HG02642 (cell line): ENCODE measurements around the gene MDGA2.
"Not testable (repeated sequence)": the region's sequence is repeated elsewhere in the genome, so short reads cannot be mapped to it uniquely, and the experiment has no call there.

Source experiments
- ATAC-seq: cut with Tn5 transposase; IDR thresholded peaks from one replicate; pipeline ENCODE4 v1.9.1; 2021; ENCODE audit warnings: mild to moderate bottlenecking; ENCODE audit not compliant: unreplicated experiment, poor library complexity

The MDGA2 gene

GRCh38 chr14:47262801-47263200 lies 412.6 kb downstream of the MDGA2 start:
- no peak for ATAC-seq

GRCh38 chr14:47261350-47261749 lies 414.1 kb downstream of the MDGA2 start:
- no peak for ATAC-seq

- ATAC-seq: no peak
Measured at GRCh38 chr14:47259796-47260195, 415.6 kb downstream of the MDGA2 start.

- ATAC-seq: no peak
Measured at GRCh38 chr14:47257013-47257412, 418.4 kb downstream of the MDGA2 start.

GRCh38 chr14:47252802-47253201 lies 422.6 kb downstream of the MDGA2 start:
- ATAC-seq: no peak

GRCh38 chr14:47246367-47246766 lies 429.0 kb downstream of the MDGA2 start:
- no peak for ATAC-seq

GRCh38 chr14:47242579-47242978 lies 432.8 kb downstream of the MDGA2 start:
- ATAC-seq: not testable (repeated sequence)

GRCh38 chr14:47240748-47241437 lies 434.5 kb downstream of the MDGA2 start:
- ATAC-seq: no peak

- ATAC-seq: no peak
Measured at GRCh38 chr14:47235619-47236018, 439.8 kb downstream of the MDGA2 start.

- ATAC-seq: no peak
Measured at GRCh38 chr14:47226877-47227520, 448.4 kb downstream of the MDGA2 start.

GRCh38 chr14:47223656-47224055 lies 451.7 kb downstream of the MDGA2 start:
- no peak for ATAC-seq

GRCh38 chr14:47220096-47220495 lies 455.3 kb downstream of the MDGA2 start:
- no peak for ATAC-seq

GRCh38 chr14:47211263-47211662 lies 464.1 kb downstream of the MDGA2 start:
- no peak for ATAC-seq

- ATAC-seq: no peak
Measured at GRCh38 chr14:47210099-47210498, 465.3 kb downstream of the MDGA2 start.

- no peak for ATAC-seq
Measured at GRCh38 chr14:47208434-47208833, 467.0 kb downstream of the MDGA2 start.

GRCh38 chr14:47207617-47208016 lies 467.8 kb downstream of the MDGA2 start:
- no peak for ATAC-seq

- no peak for ATAC-seq
Measured at GRCh38 chr14:47200740-47201139, 474.7 kb downstream of the MDGA2 start.

- ATAC-seq: no peak
Measured at GRCh38 chr14:47195582-47195981, 479.8 kb downstream of the MDGA2 start.

GRCh38 chr14:47194055-47194454 lies 481.4 kb downstream of the MDGA2 start:
- no peak for ATAC-seq

GRCh38 chr14:47192203-47192602 lies 483.2 kb downstream of the MDGA2 start:
- ATAC-seq: not testable (repeated sequence)

GRCh38 chr14:47191700-47192099 lies 483.7 kb downstream of the MDGA2 start:
- no peak for ATAC-seq

GRCh38 chr14:47189911-47190484 lies 485.4 kb downstream of the MDGA2 start:
- ATAC-seq: no peak
